Neural progenitor cell (in vitro differentiated cells): ENCODE measurements around the gene NKAIN4.

Source experiments
- CTCF ChIP-seq: fragments of 200-600 bp; sonication (generic); IDR thresholded peaks from 2 replicates; pipeline ENCODE4 v1.5.1; 2017; ENCODE audit warnings: antibody characterized with exemption, mild to moderate bottlenecking
- EZH2 ChIP-seq: fragments of 200-600 bp; sonication (generic); IDR thresholded peaks from 2 replicates; pipeline ENCODE4 v1.6.1; 2017; ENCODE audit warnings: antibody characterized with exemption, mild to moderate bottlenecking, moderate library complexity

DNA sequence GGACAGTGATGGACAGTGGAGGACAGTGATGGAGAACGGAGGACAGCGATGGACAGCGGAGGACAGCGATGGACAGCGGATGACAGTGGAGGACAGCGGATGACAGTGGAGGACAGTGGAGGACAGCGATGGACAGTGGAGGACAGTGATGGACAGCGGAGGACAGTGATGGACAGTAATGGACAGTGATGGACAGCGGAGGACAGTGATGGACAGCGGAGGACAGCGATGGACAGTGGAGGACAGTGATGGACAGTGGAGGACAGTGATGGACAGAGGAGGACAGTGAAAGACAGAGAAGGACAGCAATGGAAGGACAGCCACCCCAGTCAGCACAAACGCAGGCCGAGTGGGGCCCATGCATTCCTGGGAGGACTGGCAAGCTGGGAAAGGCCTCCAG is 3.4 kb upstream of the NKAIN4 start:
- TF ChIP-seq CTCF (no peak), EZH2 (no peak)
